SK-N-SH treated with all-trans-retinoic acid at 6 μM for 48 hours (cell line): Measurements from ENCODE around the gene UNC5C.

Source experiments
- ATAC-seq: fragments of 200-7000 bp; cut with Tn5 transposase; 3 replicates; pipeline ENCODE4 v1.9.1; 2020; ENCODE audit warnings: mild to moderate bottlenecking, moderate library complexity
- BACH2 ChIP-seq: fragments of 250-450 bp; sonication (Bioruptor Pico); IDR thresholded peaks from 2 replicates; pipeline ENCODE4 v1.9.0; 2021; ENCODE audit warnings: mild to moderate bottlenecking, borderline replicate concordance
- ESRRG ChIP-seq: fragments of 250-450 bp; sonication (Bioruptor Pico); IDR thresholded peaks from 2 replicates; pipeline ENCODE4 v1.6.1; 2021; ENCODE audit warnings: mild to moderate bottlenecking
- GLIS3 ChIP-seq: fragments of 250-450 bp; sonication (Bioruptor Pico); IDR thresholded peaks from 2 replicates; pipeline ENCODE4 v1.5.0; 2020; ENCODE audit warnings: mild to moderate bottlenecking, moderate library complexity
- ISL1 ChIP-seq: fragments of 250-450 bp; sonication (Bioruptor Pico); IDR thresholded peaks from 2 replicates; pipeline ENCODE4 v2.1.2; 2022; ENCODE audit warnings: mild to moderate bottlenecking, moderate library complexity
- PPARA ChIP-seq: fragments of 250-450 bp; sonication (Bioruptor Pico); IDR thresholded peaks from 2 replicates; pipeline ENCODE4 v1.5.0; 2020; ENCODE audit warnings: mild to moderate bottlenecking, borderline replicate concordance
- RARB ChIP-seq: fragments of 250-450 bp; sonication (Bioruptor Pico); IDR thresholded peaks from 2 replicates; pipeline ENCODE4 v1.8.0; 2021; ENCODE audit warnings: mild to moderate bottlenecking, moderate library complexity
- SNAI2 ChIP-seq: fragments of 250-450 bp; sonication (Bioruptor Pico); IDR thresholded peaks from 2 replicates; pipeline ENCODE4 v1.5.0; 2020; ENCODE audit warnings: mild to moderate bottlenecking, moderate library complexity
- TOX ChIP-seq: fragments of 250-450 bp; sonication (Bioruptor Pico); IDR thresholded peaks from 2 replicates; pipeline ENCODE4 v1.8.0; 2021; ENCODE audit warnings: mild to moderate bottlenecking, moderate library complexity, borderline replicate concordance
- ZC3H10 ChIP-seq: fragments of 250-450 bp; sonication (Bioruptor Pico); IDR thresholded peaks from 2 replicates; pipeline ENCODE4 v1.5.1; 2021; ENCODE audit warnings: mild to moderate bottlenecking, moderate library complexity
- ZFP3 ChIP-seq: fragments of 250-450 bp; sonication (Bioruptor Pico); IDR thresholded peaks from 2 replicates; pipeline ENCODE4 v1.5.0; 2020; ENCODE audit warnings: mild to moderate bottlenecking, moderate library complexity
- ZFP30 ChIP-seq: fragments of 450-650 bp; formaldehyde crosslinking; IDR thresholded peaks from 2 replicates; pipeline ENCODE4 v1.5.0; 2022; ENCODE audit warnings: mild to moderate bottlenecking, moderate library complexity
- ZNF565 ChIP-seq: fragments of 450-650 bp; formaldehyde crosslinking; conservative IDR thresholded peaks from 2 replicates; pipeline ENCODE4 v1.5.0; 2020; ENCODE audit warnings: low read depth, mild to moderate bottlenecking, moderate library complexity
- ZNF70 ChIP-seq: fragments of 450-650 bp; formaldehyde crosslinking; IDR thresholded peaks from 2 replicates; pipeline ENCODE4 v1.5.0; 2020; ENCODE audit warnings: mild to moderate bottlenecking, moderate library complexity
- ZNF8 ChIP-seq: fragments of 450-650 bp; formaldehyde crosslinking; IDR thresholded peaks from 2 replicates; pipeline ENCODE4 v1.5.0; 2020; ENCODE audit warnings: mild to moderate bottlenecking, moderate library complexity
- TF ChIP-seq, protein P1 (sequence below): fragments of 250-450 bp; sonication (Bioruptor Pico); IDR thresholded peaks from 2 replicates; pipeline ENCODE4 v1.5.1; 2020; ENCODE audit warnings: low read depth, mild to moderate bottlenecking, moderate library complexity
- TF ChIP-seq, protein P2 (sequence below): fragments of 250-450 bp; sonication (Bioruptor Pico); IDR thresholded peaks from 2 replicates; pipeline ENCODE4 v1.5.0; 2020; ENCODE audit warnings: mild to moderate bottlenecking, moderate library complexity
- TF ChIP-seq, protein P3 (sequence below): fragments of 250-450 bp; sonication (Bioruptor Pico); IDR thresholded peaks from 2 replicates; pipeline ENCODE4 v1.8.0; 2021; ENCODE audit warnings: low read depth, mild to moderate bottlenecking, moderate library complexity, borderline replicate concordance
- TF ChIP-seq, protein P4 (sequence below): fragments of 250-450 bp; sonication (Bioruptor Pico); IDR thresholded peaks from 2 replicates; pipeline ENCODE4 v1.5.1; 2021; ENCODE audit warnings: mild to moderate bottlenecking, moderate library complexity
- TF ChIP-seq, protein P5 (sequence below): fragments of 250-450 bp; sonication (Bioruptor Pico); IDR thresholded peaks from 2 replicates; pipeline ENCODE4 v1.8.0; 2020; ENCODE audit warnings: mild to moderate bottlenecking, moderate library complexity, borderline replicate concordance

Gene UNC5C

DNA sequence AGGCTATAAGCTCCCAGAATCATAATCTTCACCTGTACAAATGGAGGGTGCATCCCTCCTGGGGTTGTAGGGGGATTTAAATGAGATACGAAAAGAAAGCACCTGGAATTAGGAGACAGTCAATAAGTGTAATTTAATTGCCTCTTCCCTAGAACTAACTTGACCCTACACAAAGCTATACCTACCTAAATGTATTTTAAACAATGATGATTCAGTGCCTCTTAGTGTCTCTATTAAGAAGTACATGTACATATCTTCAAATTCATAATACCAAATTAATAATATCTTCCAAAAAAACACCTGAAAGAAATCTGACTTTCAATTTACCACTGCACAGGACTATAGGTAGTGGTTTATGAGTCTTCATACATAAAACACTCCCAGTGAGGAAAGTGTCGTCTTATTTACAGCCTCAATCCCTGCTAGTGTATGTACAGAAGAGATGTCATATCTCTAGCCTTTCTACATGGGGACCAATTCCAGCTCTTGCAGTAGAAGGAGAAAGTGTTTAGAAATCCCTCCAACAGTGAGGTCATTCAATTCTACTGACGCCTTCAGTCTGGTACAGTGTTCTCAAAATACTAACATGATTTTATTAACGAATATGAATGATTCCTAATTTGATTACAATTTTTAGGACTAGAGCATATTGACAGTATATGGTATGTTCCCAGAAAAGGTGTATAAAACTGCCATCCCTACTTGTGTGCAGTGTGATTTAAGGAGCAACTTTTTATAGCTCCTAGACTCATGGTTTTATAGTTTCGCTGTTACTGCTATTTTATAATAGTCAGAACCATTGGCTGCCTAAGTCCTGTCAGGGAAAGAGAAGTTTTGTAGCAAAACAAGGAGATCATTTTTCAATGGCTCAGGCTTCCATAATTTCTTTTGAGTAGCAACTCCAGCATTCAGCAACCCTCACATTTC lies 282.7 kb downstream of the UNC5C start:
- no peak for ATAC-seq
- TF ChIP-seq ZC3H10 (CRISPR knock-in tag) (no peak), ZFP30 (CRISPR knock-in tag) (no peak), RARB (CRISPR knock-in tag) (no peak), TOX (CRISPR knock-in tag) (no peak), GLIS3 (no peak), BACH2 (no peak), ISL1 (CRISPR knock-in tag) (no peak)
- TF ChIP-seq, protein P1, sequence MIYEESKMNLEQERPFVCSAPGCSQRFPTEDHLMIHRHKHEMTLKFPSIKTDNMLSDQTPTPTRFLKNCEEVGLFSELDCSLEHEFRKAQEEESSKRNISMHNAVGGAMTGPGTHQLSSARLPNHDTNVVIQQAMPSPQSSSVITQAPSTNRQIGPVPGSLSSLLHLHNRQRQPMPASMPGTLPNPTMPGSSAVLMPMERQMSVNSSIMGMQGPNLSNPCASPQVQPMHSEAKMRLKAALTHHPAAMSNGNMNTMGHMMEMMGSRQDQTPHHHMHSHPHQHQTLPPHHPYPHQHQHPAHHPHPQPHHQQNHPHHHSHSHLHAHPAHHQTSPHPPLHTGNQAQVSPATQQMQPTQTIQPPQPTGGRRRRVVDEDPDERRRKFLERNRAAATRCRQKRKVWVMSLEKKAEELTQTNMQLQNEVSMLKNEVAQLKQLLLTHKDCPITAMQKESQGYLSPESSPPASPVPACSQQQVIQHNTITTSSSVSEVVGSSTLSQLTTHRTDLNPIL (CRISPR knock-in tag) = no peak

DNA sequence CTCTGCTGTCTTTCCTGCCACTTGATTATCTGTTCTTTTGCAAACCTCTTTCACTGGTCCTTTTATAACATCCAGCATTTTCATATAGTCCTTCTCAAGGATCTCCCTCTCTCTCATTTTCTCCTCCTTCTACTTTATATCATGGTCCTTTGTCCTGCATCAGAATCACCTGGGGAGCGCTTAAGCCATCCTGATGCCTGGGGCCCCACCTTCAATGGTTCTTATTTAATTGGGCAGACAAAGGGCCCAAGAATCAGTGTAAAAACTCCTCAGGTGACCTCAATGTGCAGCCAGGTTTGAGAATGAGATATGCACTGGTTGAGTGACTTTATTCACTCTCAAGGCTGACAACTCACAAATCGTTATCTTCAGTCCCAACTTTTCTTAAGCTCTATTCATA lies 283.9 kb downstream of the UNC5C start:
- ATAC-seq = no peak
- TF ChIP-seq SNAI2 (CRISPR knock-in tag) = no peak
- TF ChIP-seq, protein P2, sequence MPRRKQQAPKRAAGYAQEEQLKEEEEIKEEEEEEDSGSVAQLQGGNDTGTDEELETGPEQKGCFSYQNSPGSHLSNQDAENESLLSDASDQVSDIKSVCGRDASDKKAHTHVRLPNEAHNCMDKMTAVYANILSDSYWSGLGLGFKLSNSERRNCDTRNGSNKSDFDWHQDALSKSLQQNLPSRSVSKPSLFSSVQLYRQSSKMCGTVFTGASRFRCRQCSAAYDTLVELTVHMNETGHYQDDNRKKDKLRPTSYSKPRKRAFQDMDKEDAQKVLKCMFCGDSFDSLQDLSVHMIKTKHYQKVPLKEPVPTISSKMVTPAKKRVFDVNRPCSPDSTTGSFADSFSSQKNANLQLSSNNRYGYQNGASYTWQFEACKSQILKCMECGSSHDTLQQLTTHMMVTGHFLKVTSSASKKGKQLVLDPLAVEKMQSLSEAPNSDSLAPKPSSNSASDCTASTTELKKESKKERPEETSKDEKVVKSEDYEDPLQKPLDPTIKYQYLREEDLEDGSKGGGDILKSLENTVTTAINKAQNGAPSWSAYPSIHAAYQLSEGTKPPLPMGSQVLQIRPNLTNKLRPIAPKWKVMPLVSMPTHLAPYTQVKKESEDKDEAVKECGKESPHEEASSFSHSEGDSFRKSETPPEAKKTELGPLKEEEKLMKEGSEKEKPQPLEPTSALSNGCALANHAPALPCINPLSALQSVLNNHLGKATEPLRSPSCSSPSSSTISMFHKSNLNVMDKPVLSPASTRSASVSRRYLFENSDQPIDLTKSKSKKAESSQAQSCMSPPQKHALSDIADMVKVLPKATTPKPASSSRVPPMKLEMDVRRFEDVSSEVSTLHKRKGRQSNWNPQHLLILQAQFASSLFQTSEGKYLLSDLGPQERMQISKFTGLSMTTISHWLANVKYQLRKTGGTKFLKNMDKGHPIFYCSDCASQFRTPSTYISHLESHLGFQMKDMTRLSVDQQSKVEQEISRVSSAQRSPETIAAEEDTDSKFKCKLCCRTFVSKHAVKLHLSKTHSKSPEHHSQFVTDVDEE (CRISPR knock-in tag) = no peak

DNA sequence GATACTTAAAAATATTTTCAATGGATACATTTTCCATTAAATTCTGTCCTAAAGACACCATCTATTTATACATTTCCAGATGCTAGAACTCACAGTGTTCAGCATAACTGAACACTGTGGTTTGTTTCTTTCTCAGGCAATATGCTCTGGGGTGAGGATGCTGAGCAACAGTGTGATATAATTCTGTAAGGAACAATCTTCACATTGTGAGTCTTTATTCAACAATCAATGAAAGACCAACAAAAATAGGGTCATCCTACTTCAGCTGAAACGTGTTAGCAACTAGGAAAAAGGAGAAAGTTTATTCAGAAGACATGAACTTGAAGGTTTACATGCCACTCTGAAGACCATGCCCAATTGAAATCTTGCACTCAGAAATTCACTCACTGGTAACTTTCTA lies 284.8 kb downstream of the UNC5C start:
- ATAC-seq = no peak
- TF ChIP-seq, protein P3, sequence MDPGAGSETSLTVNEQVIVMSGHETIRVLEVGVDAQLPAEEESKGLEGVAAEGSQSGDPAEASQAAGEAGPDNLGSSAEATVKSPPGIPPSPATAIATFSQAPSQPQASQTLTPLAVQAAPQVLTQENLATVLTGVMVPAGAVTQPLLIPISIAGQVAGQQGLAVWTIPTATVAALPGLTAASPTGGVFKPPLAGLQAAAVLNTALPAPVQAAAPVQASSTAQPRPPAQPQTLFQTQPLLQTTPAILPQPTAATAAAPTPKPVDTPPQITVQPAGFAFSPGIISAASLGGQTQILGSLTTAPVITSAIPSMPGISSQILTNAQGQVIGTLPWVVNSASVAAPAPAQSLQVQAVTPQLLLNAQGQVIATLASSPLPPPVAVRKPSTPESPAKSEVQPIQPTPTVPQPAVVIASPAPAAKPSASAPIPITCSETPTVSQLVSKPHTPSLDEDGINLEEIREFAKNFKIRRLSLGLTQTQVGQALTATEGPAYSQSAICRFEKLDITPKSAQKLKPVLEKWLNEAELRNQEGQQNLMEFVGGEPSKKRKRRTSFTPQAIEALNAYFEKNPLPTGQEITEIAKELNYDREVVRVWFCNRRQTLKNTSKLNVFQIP (CRISPR knock-in tag) = no peak
- TF ChIP-seq ZFP3 (no peak), ZFP30 (CRISPR knock-in tag) (no peak)

DNA sequence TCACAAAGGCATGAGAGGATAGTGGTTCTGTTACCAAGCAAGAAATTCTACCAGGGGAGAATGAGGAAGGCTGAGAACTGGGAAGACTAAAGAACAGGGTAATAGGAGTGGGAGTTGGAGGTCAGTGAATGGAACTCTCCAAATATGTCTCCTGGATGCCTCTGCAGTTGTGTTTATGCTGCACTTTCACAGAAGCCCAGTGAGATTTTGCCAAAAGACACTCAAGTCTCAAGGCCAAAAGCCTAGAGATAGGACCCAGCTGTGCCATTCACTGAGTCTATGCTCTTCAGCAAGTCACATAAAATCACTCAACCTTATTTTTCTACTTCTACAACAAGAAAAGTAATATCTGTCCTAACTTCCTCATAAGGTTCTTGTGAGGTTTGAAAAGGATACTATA lies 285.4 kb downstream of the UNC5C start:
- ATAC-seq = no peak

DNA sequence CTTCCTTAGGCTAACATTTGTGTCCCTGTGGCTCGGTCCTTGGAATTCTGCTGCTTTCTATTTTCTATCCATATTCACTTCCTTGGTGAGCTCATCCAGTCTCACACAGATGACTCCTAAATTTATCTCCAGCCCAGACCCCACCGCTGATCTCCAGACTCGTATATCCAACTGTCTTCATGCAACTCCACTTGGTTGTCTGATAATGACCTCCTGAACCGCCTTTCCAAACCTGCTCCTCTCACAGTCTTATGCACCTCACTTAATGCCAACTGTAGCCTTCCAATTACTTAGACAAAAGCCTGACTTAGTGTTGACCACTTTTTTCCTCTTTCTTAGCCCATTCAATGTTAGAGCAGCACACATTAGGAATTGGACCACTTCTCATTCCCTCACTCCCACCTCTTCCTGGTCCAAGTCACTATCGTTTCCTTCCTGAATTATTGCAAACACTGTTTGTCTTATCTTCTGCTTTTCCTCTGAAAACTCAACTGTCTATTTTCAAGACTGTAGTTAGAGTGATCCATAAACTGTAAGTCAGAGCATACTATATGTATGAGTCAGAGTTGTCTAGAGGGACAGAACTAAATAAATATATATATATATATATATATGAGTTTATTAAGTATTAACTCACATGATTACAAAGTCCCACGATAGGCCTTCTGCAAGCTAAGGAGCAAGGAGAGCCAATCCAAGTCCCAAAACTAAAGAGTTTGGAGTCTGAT lies 292.5 kb downstream of the UNC5C start:
- ATAC-seq = peak; percentile 67
- TF ChIP-seq, protein P4, sequence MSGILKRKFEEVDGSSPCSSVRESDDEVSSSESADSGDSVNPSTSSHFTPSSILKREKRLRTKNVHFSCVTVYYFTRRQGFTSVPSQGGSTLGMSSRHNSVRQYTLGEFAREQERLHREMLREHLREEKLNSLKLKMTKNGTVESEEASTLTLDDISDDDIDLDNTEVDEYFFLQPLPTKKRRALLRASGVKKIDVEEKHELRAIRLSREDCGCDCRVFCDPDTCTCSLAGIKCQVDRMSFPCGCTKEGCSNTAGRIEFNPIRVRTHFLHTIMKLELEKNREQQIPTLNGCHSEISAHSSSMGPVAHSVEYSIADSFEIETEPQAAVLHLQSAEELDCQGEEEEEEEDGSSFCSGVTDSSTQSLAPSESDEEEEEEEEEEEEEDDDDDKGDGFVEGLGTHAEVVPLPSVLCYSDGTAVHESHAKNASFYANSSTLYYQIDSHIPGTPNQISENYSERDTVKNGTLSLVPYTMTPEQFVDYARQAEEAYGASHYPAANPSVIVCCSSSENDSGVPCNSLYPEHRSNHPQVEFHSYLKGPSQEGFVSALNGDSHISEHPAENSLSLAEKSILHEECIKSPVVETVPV (CRISPR knock-in tag) = no peak
- TF ChIP-seq GLIS3 (no peak), ZNF70 (CRISPR knock-in tag) (no peak), ZNF8 (no peak), SNAI2 (CRISPR knock-in tag) (no peak), ESRRG (no peak), ZC3H10 (CRISPR knock-in tag) (no peak), TOX (CRISPR knock-in tag) (no peak), PPARA (CRISPR knock-in tag) (no peak)
- TF ChIP-seq, protein P5, sequence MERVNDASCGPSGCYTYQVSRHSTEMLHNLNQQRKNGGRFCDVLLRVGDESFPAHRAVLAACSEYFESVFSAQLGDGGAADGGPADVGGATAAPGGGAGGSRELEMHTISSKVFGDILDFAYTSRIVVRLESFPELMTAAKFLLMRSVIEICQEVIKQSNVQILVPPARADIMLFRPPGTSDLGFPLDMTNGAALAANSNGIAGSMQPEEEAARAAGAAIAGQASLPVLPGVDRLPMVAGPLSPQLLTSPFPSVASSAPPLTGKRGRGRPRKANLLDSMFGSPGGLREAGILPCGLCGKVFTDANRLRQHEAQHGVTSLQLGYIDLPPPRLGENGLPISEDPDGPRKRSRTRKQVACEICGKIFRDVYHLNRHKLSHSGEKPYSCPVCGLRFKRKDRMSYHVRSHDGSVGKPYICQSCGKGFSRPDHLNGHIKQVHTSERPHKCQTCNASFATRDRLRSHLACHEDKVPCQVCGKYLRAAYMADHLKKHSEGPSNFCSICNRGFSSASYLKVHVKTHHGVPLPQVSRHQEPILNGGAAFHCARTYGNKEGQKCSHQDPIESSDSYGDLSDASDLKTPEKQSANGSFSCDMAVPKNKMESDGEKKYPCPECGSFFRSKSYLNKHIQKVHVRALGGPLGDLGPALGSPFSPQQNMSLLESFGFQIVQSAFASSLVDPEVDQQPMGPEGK (CRISPR knock-in tag) = no peak
- TF ChIP-seq, protein P1 (CRISPR knock-in tag) = no peak

More for the DNA sequence above, 285.4 kb downstream of the UNC5C start:
- TF ChIP-seq, protein P1 (CRISPR knock-in tag) = no peak
- TF ChIP-seq ZNF565 (CRISPR knock-in tag) = no peak
